GM19372 (cell line): ENCODE measurements around the gene OR13A1.
A peak's percentile ranks its signal among the peaks of the same experiment; 100 is the strongest.
"Not testable (repeated sequence)": the region's sequence is repeated elsewhere in the genome, so short reads cannot be mapped to it uniquely, and the experiment has no call there.

Experiments used
- ATAC-seq: cut with Tn5 transposase; IDR thresholded peaks from one replicate; pipeline ENCODE4 v1.9.1; 2021; ENCODE audit warnings: mild to moderate bottlenecking, low read depth, moderate library complexity; ENCODE audit not compliant: unreplicated experiment

OR13A1 gene

GRCh38 chr10:45282061-45282460 is 33.3 kb downstream of the OR13A1 start:
- ATAC-seq: no peak

- no peak for ATAC-seq
Observed at GRCh38 chr10:45280113-45280760, 35.2 kb downstream of the OR13A1 start.

GRCh38 chr10:45279682-45280081 is 35.7 kb downstream of the OR13A1 start:
- no peak for ATAC-seq

GRCh38 chr10:45278860-45279498 is 36.4 kb downstream of the OR13A1 start:
- no peak for ATAC-seq

- ATAC-seq: not testable (repeated sequence)
Observed at GRCh38 chr10:45276146-45276545, 39.3 kb downstream of the OR13A1 start.

- no peak for ATAC-seq
Observed at GRCh38 chr10:45274364-45274763, 41.0 kb downstream of the OR13A1 start.

- ATAC-seq: not testable (repeated sequence)
Observed at GRCh38 chr10:45267777-45268176, 47.6 kb downstream of the OR13A1 start.

- no peak for ATAC-seq
Observed at GRCh38 chr10:45265996-45266395, 49.4 kb downstream of the OR13A1 start.

GRCh38 chr10:45261946-45262345 is 53.5 kb downstream of the OR13A1 start:
- no peak for ATAC-seq

GRCh38 chr10:45261243-45261775 is 54.1 kb downstream of the OR13A1 start:
- ATAC-seq: no peak

- ATAC-seq: not testable (repeated sequence)
Observed at GRCh38 chr10:45260635-45261034, 54.8 kb downstream of the OR13A1 start.

- not testable (repeated sequence) for ATAC-seq
Observed at GRCh38 chr10:45259786-45260495, 55.5 kb downstream of the OR13A1 start.

- ATAC-seq: no peak
Observed at GRCh38 chr10:45257600-45257999, 57.8 kb downstream of the OR13A1 start.

GRCh38 chr10:45256246-45256645 is 59.2 kb downstream of the OR13A1 start:
- ATAC-seq: no peak

GRCh38 chr10:45255706-45256105 is 59.7 kb downstream of the OR13A1 start:
- ATAC-seq: no peak

- no peak for ATAC-seq
Observed at GRCh38 chr10:45254892-45255291, 60.5 kb downstream of the OR13A1 start.

GRCh38 chr10:45253183-45253914 is 62.1 kb downstream of the OR13A1 start:
- peak; percentile 67 for ATAC-seq
